H1 (cell line): Measurements from ENCODE around the gene SLC8A1. TPM values are rescaled to one million over a fixed set of nuclear protein-coding genes. Genes with fewer than 3 reads are reported as not detected.

Experiments
- CTCF ChIA-PET: fragments of 300-600 bp; sonication (Branson Sonifier 250); formaldehyde crosslinking; loops from one replicate; lab custom pipeline; 2021; ENCODE audit not compliant: partially characterized antibody; lab: Charles Lee
- POLR2A ChIA-PET: fragments of 300-600 bp; sonication (Branson Sonifier 250); formaldehyde crosslinking; loops from one replicate; lab custom pipeline; 2021; ENCODE audit warnings: inconsistent platforms; ENCODE audit not compliant: partially characterized antibody; lab: Charles Lee
- DNase-seq, 2 experiments: peaks; one replicate each; pipeline versions ENCODE4 v3.0.0 to v3.0.0-alpha.2; 2010 to 2022; ENCODE audit warnings: low spot score in 2 of 2, low read depth in 1 of 2, mixed read lengths in 1 of 2
- FAIRE-seq: peaks from 2 replicates; lab custom pipeline; 2011; peaks lifted over from hg19 to GRCh38; lab: Jason Lieb, UNC
- H2AFZ ChIP-seq: 2 replicates; pipeline ENCODE4 v1.8.1; 2012; ENCODE audit warnings: low read length, inconsistent platforms
- H2AK5ac ChIP-seq: 2 replicates; pipeline ENCODE4 v1.6.1; 2013; ENCODE audit warnings: low read depth, low read length
- H2BK120ac ChIP-seq: replicated peaks from 2 replicates; pipeline ENCODE3; 2013; ENCODE audit warnings: low read depth, low read length, inconsistent platforms
- H2BK12ac ChIP-seq: 2 replicates; pipeline ENCODE4 v1.6.1; 2013; ENCODE audit warnings: low read depth, low read length
- H2BK15ac ChIP-seq: 2 replicates; pipeline ENCODE4 v1.6.1; 2013; ENCODE audit warnings: low read length
- H2BK20ac ChIP-seq: 2 replicates; pipeline ENCODE4 v1.6.1; 2013; ENCODE audit warnings: low read length
- H2BK5ac ChIP-seq: 2 replicates; pipeline ENCODE4 v1.6.1; 2013; ENCODE audit warnings: low read depth, low read length
- H3K14ac ChIP-seq: 2 replicates; pipeline ENCODE4 v1.6.1; 2013; ENCODE audit warnings: inconsistent platforms; ENCODE audit not compliant: insufficient read length
- H3K18ac ChIP-seq: 2 replicates; pipeline ENCODE4 v1.6.1; 2013; ENCODE audit warnings: low read length; ENCODE audit errors: extremely low read depth
- H3K23ac ChIP-seq: 2 replicates; pipeline ENCODE4 v1.6.1; 2013; ENCODE audit warnings: inconsistent platforms; ENCODE audit not compliant: insufficient read length
- H3K23me2 ChIP-seq: 2 replicates; pipeline ENCODE4 v1.6.1; 2013; ENCODE audit warnings: low read depth, low read length
- H3K27ac ChIP-seq: 2 replicates; pipeline ENCODE4 v1.6.1; 2011; ENCODE audit warnings: low read depth, low read length, inconsistent platforms
- H3K27me3 ChIP-seq, 4 experiments: replicated peaks in 1 of 4; 1 replicate in 1 of 4; 2 replicates in 3 of 4; pipeline versions ENCODE4 v1.6.1 to v1.8.1; 2011 to 2013; ENCODE audit warnings: low read length in 3 of 4, mild to moderate bottlenecking in 3 of 4, inconsistent platforms in 2 of 4, mixed read lengths in 2 of 4, moderate library complexity in 1 of 4; ENCODE audit not compliant: control insufficient read depth in 3 of 4, insufficient read depth in 3 of 4; ENCODE audit errors: extremely low read depth in 1 of 4
- H3K36me3 ChIP-seq, 4 experiments: 2 replicates each; pipeline versions ENCODE4 v1.6.1 to v1.8.1; 2011 to 2013; ENCODE audit warnings: mild to moderate bottlenecking in 4 of 4, low read length in 3 of 4, moderate library complexity in 2 of 4, control low read depth in 1 of 4, inconsistent platforms in 1 of 4; ENCODE audit not compliant: insufficient read depth in 4 of 4, control insufficient read depth in 2 of 4
- H3K4ac ChIP-seq: replicated peaks from 2 replicates; pipeline ENCODE3; 2013; ENCODE audit warnings: low read length, low read depth, mixed read lengths, inconsistent platforms; ENCODE audit not compliant: insufficient read length
- H3K4me1 ChIP-seq, 4 experiments: replicated peaks in 1 of 4; 1 replicate in 1 of 4; 2 replicates in 3 of 4; pipeline versions ENCODE4 v1.6.1 to v1.8.1; 2011 to 2013; ENCODE audit warnings: low read length in 3 of 4, inconsistent platforms in 2 of 4, mixed read lengths in 1 of 4; ENCODE audit not compliant: insufficient read depth in 4 of 4, control insufficient read depth in 3 of 4
- H3K4me2 ChIP-seq, 2 experiments: 2 replicates each; pipeline versions ENCODE4 v1.6.1 to v1.8.1; 2011 to 2013; ENCODE audit warnings: low read depth in 2 of 2, low read length in 2 of 2, control low read depth in 1 of 2, inconsistent platforms in 1 of 2, mild to moderate bottlenecking in 1 of 2; ENCODE audit not compliant: insufficient read depth in 1 of 2
- H3K4me3 ChIP-seq, 4 experiments: fragments of 200-600, 300-600 bp in 1 of 4; sonication (generic), shearing (Covaris generic), sonication (Bioruptor Twin) in 1 of 4; 2 replicates each; pipeline versions ENCODE4 v1.5.1 to v1.8.1; 2011 to 2016; ENCODE audit warnings: low read length in 4 of 4, low read depth in 3 of 4, control low read depth in 2 of 4, inconsistent platforms in 2 of 4, mild to moderate bottlenecking in 2 of 4, mixed read lengths in 1 of 4, moderate library complexity in 1 of 4; ENCODE audit not compliant: insufficient read depth in 2 of 4; ENCODE audit errors: extremely low read depth in 1 of 4
- H3K56ac ChIP-seq: replicated peaks from 2 replicates; pipeline ENCODE3; 2013; ENCODE audit warnings: low read depth, mild to moderate bottlenecking, mixed read lengths, low read length, inconsistent platforms; ENCODE audit not compliant: insufficient read length
- H3K79me1 ChIP-seq: 2 replicates; pipeline ENCODE4 v1.6.1; 2013; ENCODE audit warnings: low read depth, low read length, control low read depth
- H3K79me2 ChIP-seq, 2 experiments: 2 replicates each; pipeline versions ENCODE4 v1.6.1 to v1.8.1; 2012 to 2013; ENCODE audit warnings: low read length in 2 of 2, mild to moderate bottlenecking in 2 of 2, inconsistent platforms in 1 of 2; ENCODE audit not compliant: insufficient read depth in 2 of 2, control insufficient read depth in 1 of 2
- H3K9ac ChIP-seq, 4 experiments: replicated peaks in 1 of 4; 1 replicate in 1 of 4; 2 replicates in 3 of 4; pipeline versions ENCODE4 v1.6.1 to v1.8.1; 2011 to 2013; ENCODE audit warnings: low read depth in 3 of 4, low read length in 3 of 4, control low read depth in 2 of 4, mild to moderate bottlenecking in 2 of 4, moderate library complexity in 2 of 4, inconsistent platforms in 1 of 4; ENCODE audit errors: extremely low read depth in 1 of 4
- H3K9me3 ChIP-seq, 2 experiments: 2 replicates each; pipeline versions ENCODE4 v1.6.1 to v1.8.1; 2012 to 2013; ENCODE audit warnings: mild to moderate bottlenecking in 2 of 2, moderate library complexity in 2 of 2, control low read depth in 1 of 2, inconsistent platforms in 1 of 2, low read depth in 1 of 2, low read length in 1 of 2, mixed read lengths in 1 of 2; ENCODE audit not compliant: insufficient read depth in 2 of 2
- H4K20me1 ChIP-seq, 2 experiments: replicated peaks in 1 of 2; 2 replicates each; pipeline versions ENCODE3 to v1.8.1; 2011 to 2013; ENCODE audit warnings: inconsistent platforms in 2 of 2, low read length in 2 of 2, mild to moderate bottlenecking in 1 of 2; ENCODE audit not compliant: insufficient read depth in 2 of 2, control insufficient read depth in 1 of 2
- H4K5ac ChIP-seq: 2 replicates; pipeline ENCODE4 v1.6.1; 2013; ENCODE audit warnings: low read length, low read depth, mixed read lengths, inconsistent platforms; ENCODE audit not compliant: insufficient read length
- H4K8ac ChIP-seq: 2 replicates; pipeline ENCODE4 v1.8.0; 2013; ENCODE audit warnings: mild to moderate bottlenecking, moderate library complexity, low read length, inconsistent platforms; ENCODE audit not compliant: insufficient read depth; ENCODE audit errors: extremely low read depth
- H4K91ac ChIP-seq: replicated peaks from 2 replicates; pipeline ENCODE3; 2013; ENCODE audit warnings: low read length, mixed read lengths, inconsistent platforms; ENCODE audit not compliant: insufficient read length
- EP300 ChIP-seq, 2 experiments: IDR thresholded peaks; 1 replicate in 1 of 2; 2 replicates in 1 of 2; pipeline ENCODE4 v1.6.1; 2011 to 2012; ENCODE audit warnings: low read depth in 2 of 2, low read length in 2 of 2, mild to moderate bottlenecking in 2 of 2, borderline replicate concordance in 1 of 2, inconsistent platforms in 1 of 2, moderate library complexity in 1 of 2
- GABPA ChIP-seq: IDR thresholded peaks from 2 replicates; pipeline ENCODE4 v1.6.1; 2011; ENCODE audit warnings: mild to moderate bottlenecking, low read length, moderate library complexity, borderline replicate concordance; ENCODE audit not compliant: insufficient read depth
- GTF2F1 ChIP-seq: IDR thresholded peaks from 2 replicates; pipeline ENCODE4 v1.6.1; 2012; ENCODE audit warnings: low read depth, low read length, improper control_type of control experiment, borderline replicate concordance
- HDAC6 ChIP-seq: IDR thresholded peaks from one replicate; pipeline ENCODE4 v1.7.1; 2012; ENCODE audit warnings: low read depth, mild to moderate bottlenecking, inconsistent platforms, low read length, moderate library complexity
- JUND ChIP-seq: IDR thresholded peaks from 2 replicates; pipeline ENCODE4 v1.6.1; 2011; ENCODE audit warnings: mild to moderate bottlenecking, improper control_type of control experiment, low read length
- MAFK ChIP-seq: IDR thresholded peaks from 2 replicates; pipeline ENCODE4 v1.6.1; 2012; ENCODE audit warnings: low read depth, mild to moderate bottlenecking, improper control_type of control experiment, low read length
- RNF2 ChIP-seq: fragments of 200-900, 300-1000 bp; sonication (generic); IDR thresholded peaks from 2 replicates; pipeline ENCODE4 v1.7.1; 2016; ENCODE audit warnings: borderline replicate concordance, low read depth, mild to moderate bottlenecking, antibody characterized with exemption, low read length; ENCODE audit not compliant: poor library complexity, severe bottlenecking; ENCODE audit errors: missing control alignments
- TAF7 ChIP-seq: optimal IDR thresholded peaks from 2 replicates; pipeline ENCODE3; 2011; ENCODE audit warnings: low read depth, mild to moderate bottlenecking, inconsistent platforms, low read length, moderate library complexity, borderline replicate concordance
- WGBS, 2 experiments: shearing (Covaris generic) in 1 of 2; methylation state at CpG; one replicate each; pipeline versions ENCODE4 v1.1.6 to v1.1.7; 2013 to 2015; ENCODE audit warnings: low lambda C conversion rate in 2 of 2, mixed read lengths in 2 of 2, inconsistent platforms in 1 of 2, low coverage in 1 of 2, missing lambda C conversion rate in 1 of 2; ENCODE audit not compliant: insufficient replicate concordance in 2 of 2, insufficient coverage in 1 of 2, insufficient read length in 1 of 2; ENCODE audit errors: extremely low coverage in 1 of 2, missing lambda C conversion rate in 1 of 2; 5-methylcytosine and 5-hydroxymethylcytosine counted together
- polyA plus RNA-seq, 7 experiments: library from polyadenylated mRNA; depleted of rRNA in 3 of 7; stranded (reverse) in 5 of 7; unstranded in 2 of 7; fragments of >200 nt in 5 of 7; fragments of 200-250 nt in 2 of 7; gene quantifications; 1 replicate in 5 of 7; 2 replicates in 1 of 7; 4 replicates in 1 of 7; pipeline versions ENCODE4 v1.2.1 to v1.2.3, GENCODE V29; 2011 to 2013; ENCODE audit warnings: missing spikeins in 2 of 7, mixed read lengths in 2 of 7
- total RNA-seq: library from RNA; stranded (reverse); fragmentation: NEBNext Ultra II Directional; extraction: Animal tissue kit (Norgen Biotek cat#: 25700); gene quantifications from 2 replicates; pipeline ENCODE4 v1.2.1, GENCODE V29; 2021
- TF ChIP-seq, protein P1 (sequence below), 3 experiments: IDR thresholded peaks; 1 replicate in 2 of 3; 2 replicates in 1 of 3; pipeline versions ENCODE4 v1.5.1 to v1.6.1; 2011; ENCODE audit warnings: low read length in 3 of 3, mild to moderate bottlenecking in 3 of 3, inconsistent platforms in 2 of 3, low read depth in 1 of 3, moderate library complexity in 1 of 3; ENCODE audit not compliant: insufficient read depth in 1 of 3; ENCODE audit errors: control extremely low read depth in 1 of 3

The SLC8A1 gene
- total and polyA plus RNA-seq, 2 of the 8 experiments (the other 6 are each of a cell fraction or from before 2014, with no cell fraction given), result 0.68 to 3.6 TPM

GRCh38 chr2:40359811-40360210, 92.1 kb downstream of the SLC8A1 start:
- Histone ChIP-seq H4K5ac (no peak overlapping the region), H2BK15ac (no peak overlapping the region), H3K23me2 (no peaks in the 10 kb centered on the region), H3K27me3 (no peaks in the 10 kb centered on the region; a peak in 1 of 7 replicates), H2BK12ac (no peak overlapping the region), H4K20me1 (no peaks in the 10 kb centered on the region), H4K91ac (no peak overlapping the region), H3K56ac (no peak overlapping the region), H3K79me2 (no peaks in the 10 kb centered on the region), H3K4me3 (no peak overlapping the region), H3K9me3 (no peaks in the 10 kb centered on the region), H2BK120ac (no peak overlapping the region), H2BK20ac (no peak overlapping the region), H3K4me2 (no peak overlapping the region), H3K27ac (no peak overlapping the region), H3K9ac (no peak overlapping the region), H2BK5ac (no peak overlapping the region), H3K4me1 (no peaks in the 10 kb centered on the region), H3K14ac (no peak overlapping the region), H3K79me1 (no peaks in the 10 kb centered on the region), H3K18ac (no peak overlapping the region), H3K36me3 (no peaks in the 10 kb centered on the region), H3K4ac (no peak overlapping the region), H3K23ac (no peak overlapping the region), H2AK5ac (no peak overlapping the region), H2AFZ (no peak overlapping the region), H4K8ac (no peak overlapping the region)
- WGBS, 2 experiments, result 97% methylated on average over 2 of the region's 2 CpGs; no CpG with 5 or more reads in 1 of the 2 experiments
- FAIRE-seq (no peak), DNase-seq (no peak)
- TF ChIP-seq RNF2, result no peak
- no peak for TF ChIP-seq GABPA
- TF ChIP-seq, protein P1, sequence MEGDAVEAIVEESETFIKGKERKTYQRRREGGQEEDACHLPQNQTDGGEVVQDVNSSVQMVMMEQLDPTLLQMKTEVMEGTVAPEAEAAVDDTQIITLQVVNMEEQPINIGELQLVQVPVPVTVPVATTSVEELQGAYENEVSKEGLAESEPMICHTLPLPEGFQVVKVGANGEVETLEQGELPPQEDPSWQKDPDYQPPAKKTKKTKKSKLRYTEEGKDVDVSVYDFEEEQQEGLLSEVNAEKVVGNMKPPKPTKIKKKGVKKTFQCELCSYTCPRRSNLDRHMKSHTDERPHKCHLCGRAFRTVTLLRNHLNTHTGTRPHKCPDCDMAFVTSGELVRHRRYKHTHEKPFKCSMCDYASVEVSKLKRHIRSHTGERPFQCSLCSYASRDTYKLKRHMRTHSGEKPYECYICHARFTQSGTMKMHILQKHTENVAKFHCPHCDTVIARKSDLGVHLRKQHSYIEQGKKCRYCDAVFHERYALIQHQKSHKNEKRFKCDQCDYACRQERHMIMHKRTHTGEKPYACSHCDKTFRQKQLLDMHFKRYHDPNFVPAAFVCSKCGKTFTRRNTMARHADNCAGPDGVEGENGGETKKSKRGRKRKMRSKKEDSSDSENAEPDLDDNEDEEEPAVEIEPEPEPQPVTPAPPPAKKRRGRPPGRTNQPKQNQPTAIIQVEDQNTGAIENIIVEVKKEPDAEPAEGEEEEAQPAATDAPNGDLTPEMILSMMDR (IDR thresholded peaks at IDR 0.05; ENCODE audit: control extremely low read depth in 1 of 3, insufficient read depth in 1 of 3, low read depth in 1 of 3, low read length in 3 of 3), result no peak
- no peak for TF ChIP-seq JUND
- no peak for TF ChIP-seq HDAC6
- no peak for TF ChIP-seq EP300 (IDR thresholded peaks at IDR 0.05; ENCODE audit: borderline replicate concordance in 1 of 2, low read depth in 2 of 2, low read length in 2 of 2)
- no peak for TF ChIP-seq TAF7
- no peak for TF ChIP-seq MAFK
- no peak for TF ChIP-seq GTF2F1
- CTCF ChIA-PET, result interaction anchor here (1.2 kb wide), 1 partner anchor 90 kb away, joined by 4 read pairs; no protein-coding TSS in a partner anchor
- POLR2A ChIA-PET, result no interaction called here
